ENCODE measurements around the gene COPS6. TPM values are rescaled to one million over a fixed set of nuclear protein-coding genes. Genes with fewer than 3 reads are reported as not detected.

Gene COPS6
- total RNA-seq, result 100 to 1,000 TPM in 1 of 4 donors, 10 to 100 TPM in 3; 31.8 to 110 (median 53.1) TPM

DNA sequence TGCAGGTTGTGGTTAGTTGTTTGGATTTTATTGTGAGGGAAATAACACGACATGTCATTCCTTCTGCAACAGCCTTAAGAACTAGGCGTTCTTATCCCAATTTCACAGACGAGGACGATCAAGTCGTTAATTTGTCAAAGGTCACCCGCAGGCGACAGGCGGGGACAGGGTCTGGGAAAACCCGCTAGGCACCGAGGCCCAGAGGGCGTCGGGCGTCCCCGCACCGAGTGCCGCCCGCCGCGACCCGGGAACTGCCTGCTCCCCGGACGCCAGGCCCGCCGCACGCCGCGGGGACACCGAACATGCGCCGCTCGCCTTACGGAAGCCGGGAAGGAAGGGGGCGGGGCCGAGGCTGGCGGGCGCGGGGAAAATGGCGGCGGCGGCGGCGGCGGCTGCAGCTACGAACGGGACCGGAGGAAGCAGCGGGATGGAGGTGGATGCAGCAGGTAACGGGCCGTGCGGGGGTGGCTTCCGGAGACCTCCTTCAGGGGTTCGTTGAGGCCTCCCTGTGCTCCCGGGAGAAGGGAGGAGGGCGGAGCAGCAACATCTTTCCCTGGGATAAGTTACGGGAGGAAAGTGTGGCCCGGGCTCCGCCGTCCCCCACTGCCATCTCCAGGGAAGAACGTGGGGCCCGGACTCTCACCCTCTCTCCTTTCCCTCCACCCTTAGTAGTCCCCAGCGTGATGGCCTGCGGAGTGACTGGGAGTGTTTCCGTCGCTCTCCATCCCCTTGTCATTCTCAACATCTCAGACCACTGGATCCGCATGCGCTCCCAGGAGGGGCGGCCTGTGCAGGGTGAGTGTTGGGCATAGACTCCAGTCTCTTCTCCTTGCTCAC, at the start of gene COPS6:
COPS6 (plus strand) TSS at position 349 of the 837 bp plus-strand sequence; CDS start at position 371, 22 bp downstream.
- Histone ChIP-seq H3K4me3 (peak within 1 kb of the TSS; percentile 80 to 97), H3K36me3 (no peaks in the 10 kb centered on the region), H3K4me1 (peaks cover 0 to 10% of the 10 kb centered on the region in 2 donors), H3K27me3 (no peaks in the 10 kb centered on the region), H3K27ac (peak within 1 kb of the TSS; percentile 88 to 95), H3K9me3 (no peaks in the 10 kb centered on the region)
- peak; percentile 75 to 82 for DNase-seq
- intact Hi-C loops (cut with DNase I; ENCODE audit: low total_unique reads), result no loop called here
- TF ChIP-seq, protein P1, sequence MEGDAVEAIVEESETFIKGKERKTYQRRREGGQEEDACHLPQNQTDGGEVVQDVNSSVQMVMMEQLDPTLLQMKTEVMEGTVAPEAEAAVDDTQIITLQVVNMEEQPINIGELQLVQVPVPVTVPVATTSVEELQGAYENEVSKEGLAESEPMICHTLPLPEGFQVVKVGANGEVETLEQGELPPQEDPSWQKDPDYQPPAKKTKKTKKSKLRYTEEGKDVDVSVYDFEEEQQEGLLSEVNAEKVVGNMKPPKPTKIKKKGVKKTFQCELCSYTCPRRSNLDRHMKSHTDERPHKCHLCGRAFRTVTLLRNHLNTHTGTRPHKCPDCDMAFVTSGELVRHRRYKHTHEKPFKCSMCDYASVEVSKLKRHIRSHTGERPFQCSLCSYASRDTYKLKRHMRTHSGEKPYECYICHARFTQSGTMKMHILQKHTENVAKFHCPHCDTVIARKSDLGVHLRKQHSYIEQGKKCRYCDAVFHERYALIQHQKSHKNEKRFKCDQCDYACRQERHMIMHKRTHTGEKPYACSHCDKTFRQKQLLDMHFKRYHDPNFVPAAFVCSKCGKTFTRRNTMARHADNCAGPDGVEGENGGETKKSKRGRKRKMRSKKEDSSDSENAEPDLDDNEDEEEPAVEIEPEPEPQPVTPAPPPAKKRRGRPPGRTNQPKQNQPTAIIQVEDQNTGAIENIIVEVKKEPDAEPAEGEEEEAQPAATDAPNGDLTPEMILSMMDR (IDR thresholded peaks at IDR 0.05), result peak in 1 of 4 experiments; percentile 39
- peak; percentile 52 to 80 for TF ChIP-seq POLR2A (IDR thresholded peaks at IDR 0.05)

DNA sequence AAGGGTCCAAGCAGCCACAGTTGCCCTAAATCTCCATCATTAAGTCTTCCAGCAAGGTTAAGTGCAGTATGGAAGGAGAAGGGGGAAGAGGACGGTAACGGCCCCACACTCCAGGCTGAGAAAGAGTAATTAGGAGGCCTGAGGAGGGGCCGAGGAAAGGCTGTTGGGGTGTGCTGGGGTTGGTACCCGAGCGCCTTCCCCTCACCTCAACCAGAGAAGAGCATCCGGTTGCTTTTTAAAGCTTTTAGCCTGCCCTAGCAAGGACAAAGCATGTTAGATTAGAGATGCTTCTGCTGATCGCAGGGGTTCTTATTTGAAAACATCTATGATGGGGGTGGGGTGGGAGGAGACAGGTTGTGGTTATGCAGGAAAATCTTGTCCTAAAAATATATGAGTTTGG, 48.2 kb upstream of the COPS6 start:
- no peak overlapping the region for H3K27ac ChIP-seq
- no peaks in the 10 kb centered on the region for H3K9me3 ChIP-seq
- H3K4me1 ChIP-seq, result no peaks in the 10 kb centered on the region
- TF ChIP-seq POLR2A (IDR thresholded peaks at IDR 0.05), result no peak
- TF ChIP-seq, protein P1 (IDR thresholded peaks at IDR 0.05), result no peak
- H3K36me3 ChIP-seq, result no peaks in the 10 kb centered on the region
- no peak overlapping the region for H3K4me3 ChIP-seq
- no peak for DNase-seq
- intact Hi-C loops (cut with DNase I; ENCODE audit: low total_unique reads), result no loop called here
- H3K27me3 ChIP-seq, result no peaks in the 10 kb centered on the region

DNA sequence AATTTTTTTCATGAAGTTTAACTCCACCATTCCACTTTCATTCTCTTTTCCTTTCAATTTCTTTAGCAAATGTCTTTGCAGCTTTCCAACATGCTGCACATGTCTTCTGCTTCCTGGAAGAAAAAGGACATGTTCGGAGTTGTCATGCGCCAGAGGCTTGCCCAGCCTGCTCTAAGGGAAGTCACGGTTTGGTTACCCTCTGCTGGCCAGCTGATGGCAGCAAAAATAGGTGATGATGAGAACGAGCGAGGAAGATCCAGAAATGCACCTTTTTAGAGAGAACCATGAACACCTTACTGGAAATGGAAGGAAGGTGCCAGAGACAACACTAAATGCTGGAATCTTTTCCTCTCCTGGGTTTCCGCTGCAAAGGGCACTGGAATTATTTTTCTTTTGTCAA, 44.1 kb upstream of the COPS6 start:
- H3K27me3 ChIP-seq, result no peaks in the 10 kb centered on the region
- H3K4me1 ChIP-seq, result no peaks in the 10 kb centered on the region
- TF ChIP-seq POLR2A (IDR thresholded peaks at IDR 0.05), result no peak
- TF ChIP-seq, protein P1 (IDR thresholded peaks at IDR 0.05), result no peak
- H3K36me3 ChIP-seq, result no peaks in the 10 kb centered on the region
- intact Hi-C loops (cut with DNase I; ENCODE audit: low total_unique reads), result no loop called here
- H3K9me3 ChIP-seq, result no peaks in the 10 kb centered on the region
- H3K27ac ChIP-seq, result no peak overlapping the region
- no peak overlapping the region for H3K4me3 ChIP-seq
- DNase-seq, result no peak

DNA sequence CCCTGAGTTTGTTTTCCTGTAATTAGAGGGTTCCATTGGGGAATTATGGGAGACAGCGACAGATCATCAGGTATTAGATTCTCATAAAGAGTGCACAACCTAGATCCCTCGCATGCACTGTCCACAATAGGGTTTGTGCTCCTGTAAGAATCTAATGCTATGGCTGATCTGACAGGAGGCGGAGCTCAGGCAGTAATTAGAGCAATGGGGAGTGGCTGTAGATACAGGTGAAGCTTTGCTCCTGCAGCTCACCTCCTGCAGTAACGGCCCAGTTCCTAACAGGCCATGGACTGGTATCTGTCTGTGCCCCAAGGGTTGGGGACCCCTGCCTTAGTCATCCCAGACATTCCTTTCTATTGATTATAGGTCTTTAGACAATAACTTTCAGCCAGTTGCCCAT, 40.1 kb upstream of the COPS6 start:
- Histone ChIP-seq H3K4me1 (no peaks in the 10 kb centered on the region), H3K4me3 (no peak overlapping the region), H3K36me3 (no peaks in the 10 kb centered on the region), H3K9me3 (no peaks in the 10 kb centered on the region), H3K27ac (peak overlapping the region in 1 of 2 donors; percentile 97), H3K27me3 (no peaks in the 10 kb centered on the region)
- TF ChIP-seq, protein P1 (IDR thresholded peaks at IDR 0.05), result no peak
- no peak for TF ChIP-seq POLR2A (IDR thresholded peaks at IDR 0.05)
- no peak for DNase-seq
- intact Hi-C loops (cut with DNase I; ENCODE audit: low total_unique reads), result no loop called here
